ENCODE results near the gene ORAI3. TPM values are rescaled to one million over a fixed set of nuclear protein-coding genes. Genes with fewer than 3 reads are reported as not detected.

Gene ORAI3
- polyA plus RNA-seq, 1 donor from 2014 or later, result 7.3 TPM

Small RNAs within 50 kb of the gene (small RNA-seq; reads per million reads assigned to genes)
- gene AC135048.1, result 0 reads per million in 3 experiments

Other genes starting within 250 kb of the ORAI3 start
- 0.76 and 2.4 TPM in 2 replicates for gene SRCAP, start 249.9 kb upstream of the ORAI3 start, polyA plus RNA-seq
- 41.5 and 55.2 TPM in 2 replicates for gene PHKG2, start 200.6 kb upstream of the ORAI3 start, polyA plus RNA-seq
- 17.0 and 23.3 TPM in 2 replicates for gene CFAP119, start 187.0 kb upstream of the ORAI3 start, polyA plus RNA-seq
- gene RNF40, start 186.7 kb upstream of the ORAI3 start, polyA plus RNA-seq, result 85.2 and 94.4 TPM in 2 replicates
- 10.4 and 14.1 TPM in 2 replicates for gene ZNF629, start 161.9 kb upstream of the ORAI3 start, polyA plus RNA-seq
- gene BCL7C, start 55.0 kb upstream of the ORAI3 start, polyA plus RNA-seq, result 39.2 and 44.9 TPM in 2 replicates
- not detected in 2 replicates for gene CTF1, start 52.5 kb upstream of the ORAI3 start, polyA plus RNA-seq
- gene FBXL19, start 25.5 kb upstream of the ORAI3 start, polyA plus RNA-seq, result 99.6 and 124 TPM in 2 replicates
- gene SETD1A, start 8.7 kb downstream of the ORAI3 start, polyA plus RNA-seq, result 1.4 and 3.3 TPM in 2 replicates
- 1.5 and 3.4 TPM in 2 replicates for gene HSD3B7, start 36.1 kb downstream of the ORAI3 start, polyA plus RNA-seq
- gene STX1B, start 61.6 kb downstream of the ORAI3 start, polyA plus RNA-seq, result 4.5 and 9.2 TPM in 2 replicates
- 32.2 and 38.3 TPM in 2 replicates for gene STX4, start 84.5 kb downstream of the ORAI3 start, polyA plus RNA-seq
- gene ZNF668, start 125.2 kb downstream of the ORAI3 start, polyA plus RNA-seq, result 17.8 and 21.3 TPM in 2 replicates
- 6.7 and 8.5 TPM in 2 replicates for gene ZNF646, start 125.4 kb downstream of the ORAI3 start, polyA plus RNA-seq
- gene PRSS53, start 139.9 kb downstream of the ORAI3 start, polyA plus RNA-seq, result 9.3 and 13.6 TPM in 2 replicates
- 103 and 105 TPM in 2 replicates for gene VKORC1, start 145.7 kb downstream of the ORAI3 start, polyA plus RNA-seq
- 21.3 and 26.8 TPM in 2 replicates for gene BCKDK, start 159.3 kb downstream of the ORAI3 start, polyA plus RNA-seq
- gene KAT8, start 168.6 kb downstream of the ORAI3 start, polyA plus RNA-seq, result 98.0 and 132 TPM in 2 replicates
- gene PRSS8, start 186.7 kb downstream of the ORAI3 start, polyA plus RNA-seq, result not detected in 2 replicates
- gene PRSS36, start 201.0 kb downstream of the ORAI3 start, polyA plus RNA-seq, result 1.5 and 2.0 TPM in 2 replicates
- gene FUS, start 231.1 kb downstream of the ORAI3 start, polyA plus RNA-seq, result 53.9 and 54.3 TPM in 2 replicates